SU-DHL-6 (cell line): ENCODE data around the gene FAM32A.

ENCODE experiments used
- CTCF ChIP-seq: fragments of 200-600 bp; sonication (generic); IDR thresholded peaks from one replicate; pipeline ENCODE4 v1.5.1; 2017; ENCODE audit warnings: antibody characterized with exemption, mild to moderate bottlenecking, low read length, moderate library complexity; ENCODE audit not compliant: insufficient read depth, poor library complexity, severe bottlenecking
- EZH2phosphoT487 ChIP-seq: fragments of 200-600 bp; sonication (generic), shearing (Covaris generic); conservative IDR thresholded peaks from 2 replicates; pipeline ENCODE4 v1.6.1; 2018; ENCODE audit warnings: mild to moderate bottlenecking, antibody characterized with exemption, low read length, moderate library complexity, mixed read lengths

GRCh38 chr19:16204005-16204294 is 18.7 kb downstream of the FAM32A start:
- TF ChIP-seq CTCF, result no peak
- TF ChIP-seq EZH2phosphoT487, result no peak
